ENCODE measurements around the gene C7.

The C7 gene

GRCh38 chr5:40916226-40916625 lies 6.9 kb downstream of the C7 start:
- no peaks in the 10 kb centered on the region for H3K36me3 ChIP-seq (ENCODE audit: insufficient read depth, low read length)
- H3K27me3 ChIP-seq (ENCODE audit: insufficient read depth, low read length): no peaks in the 10 kb centered on the region
- H3K27ac ChIP-seq (ENCODE audit: low read depth, low read length): no peak overlapping the region; the same call in 1 of the 2 replicates
- H3K4me3 ChIP-seq (ENCODE audit: low read depth, low read length): no peak overlapping the region
- H3K79me2 ChIP-seq (ENCODE audit: control insufficient read depth, insufficient read depth, low read length, unreplicated experiment): no peaks in the 10 kb centered on the region
- H3K4me1 ChIP-seq (ENCODE audit: control insufficient read depth, insufficient read depth, low read length, unreplicated experiment): peaks cover 17% of the 10 kb centered on the region
- peak overlapping the region; percentile 44 for H2AFZ ChIP-seq (ENCODE audit: low read length, unreplicated experiment)

GRCh38 chr5:40928886-40929448 lies 19.7 kb downstream of the C7 start:
- H3K27me3 ChIP-seq (ENCODE audit: insufficient read depth, low read length): no peaks in the 10 kb centered on the region
- no peak overlapping the region for H3K27ac ChIP-seq (ENCODE audit: low read depth, low read length)

GRCh38 chr5:40932766-40933165 lies 23.5 kb downstream of the C7 start:
- H3K36me3 ChIP-seq (ENCODE audit: insufficient read depth, low read length): no peaks in the 10 kb centered on the region
- no peak overlapping the region for H3K4me3 ChIP-seq (ENCODE audit: low read depth, low read length)
- H3K4me1 ChIP-seq (ENCODE audit: control insufficient read depth, insufficient read depth, low read length, unreplicated experiment): no peaks in the 10 kb centered on the region
- no peaks in the 10 kb centered on the region for H3K27me3 ChIP-seq (ENCODE audit: insufficient read depth, low read length)
- H3K79me2 ChIP-seq (ENCODE audit: control insufficient read depth, insufficient read depth, low read length, unreplicated experiment): no peaks in the 10 kb centered on the region
- H2AFZ ChIP-seq (ENCODE audit: low read length, unreplicated experiment): no peak overlapping the region
- H3K27ac ChIP-seq (ENCODE audit: low read depth, low read length): no peak overlapping the region

More at GRCh38 chr5:40928886-40929448, 19.7 kb downstream of the C7 start:
- H3K79me2 ChIP-seq (ENCODE audit: control insufficient read depth, insufficient read depth, low read length, unreplicated experiment): no peaks in the 10 kb centered on the region
- no peak overlapping the region for H2AFZ ChIP-seq (ENCODE audit: low read length, unreplicated experiment)
- H3K4me1 ChIP-seq (ENCODE audit: control insufficient read depth, insufficient read depth, low read length, unreplicated experiment): no peaks in the 10 kb centered on the region
- H3K36me3 ChIP-seq (ENCODE audit: insufficient read depth, low read length): no peaks in the 10 kb centered on the region
- H3K4me3 ChIP-seq (ENCODE audit: low read depth, low read length): no peak overlapping the region

- no peaks in the 10 kb centered on the region for H3K79me2 ChIP-seq (ENCODE audit: control insufficient read depth, insufficient read depth, low read length, unreplicated experiment)
- H3K27me3 ChIP-seq (ENCODE audit: insufficient read depth, low read length): no peaks in the 10 kb centered on the region
- H3K27ac ChIP-seq (ENCODE audit: low read depth, low read length): no peak overlapping the region
- H3K4me1 ChIP-seq (ENCODE audit: control insufficient read depth, insufficient read depth, low read length, unreplicated experiment): no peaks in the 10 kb centered on the region
- no peak overlapping the region for H3K4me3 ChIP-seq (ENCODE audit: low read depth, low read length)
- no peak overlapping the region for H2AFZ ChIP-seq (ENCODE audit: low read length, unreplicated experiment)
- no peaks in the 10 kb centered on the region for H3K36me3 ChIP-seq (ENCODE audit: insufficient read depth, low read length)
Measured at GRCh38 chr5:40937075-40937474, 27.8 kb downstream of the C7 start.

GRCh38 chr5:40939753-40940152 lies 30.5 kb downstream of the C7 start:
- no peaks in the 10 kb centered on the region for H3K27me3 ChIP-seq (ENCODE audit: insufficient read depth, low read length)
- H3K4me1 ChIP-seq (ENCODE audit: control insufficient read depth, insufficient read depth, low read length, unreplicated experiment): no peaks in the 10 kb centered on the region
- no peak overlapping the region for H3K27ac ChIP-seq (ENCODE audit: low read depth, low read length)

GRCh38 chr5:40945111-40945510 lies 35.8 kb downstream of the C7 start:
- no peak overlapping the region for H3K27ac ChIP-seq (ENCODE audit: low read depth, low read length)
- no peaks in the 10 kb centered on the region for H3K27me3 ChIP-seq (ENCODE audit: insufficient read depth, low read length)
- no peaks in the 10 kb centered on the region for H3K4me1 ChIP-seq (ENCODE audit: control insufficient read depth, insufficient read depth, low read length, unreplicated experiment)
- no peak overlapping the region for H2AFZ ChIP-seq (ENCODE audit: low read length, unreplicated experiment)
- H3K4me3 ChIP-seq (ENCODE audit: low read depth, low read length): no peak overlapping the region
- H3K79me2 ChIP-seq (ENCODE audit: control insufficient read depth, insufficient read depth, low read length, unreplicated experiment): no peaks in the 10 kb centered on the region
- no peaks in the 10 kb centered on the region for H3K36me3 ChIP-seq (ENCODE audit: insufficient read depth, low read length)

More at GRCh38 chr5:40939753-40940152, 30.5 kb downstream of the C7 start:
- Histone ChIP-seq H3K79me2 (ENCODE audit: control insufficient read depth, insufficient read depth, low read length, unreplicated experiment) (no peaks in the 10 kb centered on the region), H3K4me3 (ENCODE audit: low read depth, low read length) (no peak overlapping the region), H2AFZ (ENCODE audit: low read length, unreplicated experiment) (no peak overlapping the region), H3K36me3 (ENCODE audit: insufficient read depth, low read length) (no peaks in the 10 kb centered on the region)

GRCh38 chr5:40955313-40955712 lies 46.0 kb downstream of the C7 start:
- Histone ChIP-seq H3K4me1 (ENCODE audit: control insufficient read depth, insufficient read depth, low read length, unreplicated experiment) (peaks cover 7% of the 10 kb centered on the region), H3K79me2 (ENCODE audit: control insufficient read depth, insufficient read depth, low read length, unreplicated experiment) (no peaks in the 10 kb centered on the region), H2AFZ (ENCODE audit: low read length, unreplicated experiment) (no peak overlapping the region), H3K27ac (ENCODE audit: low read depth, low read length) (no peak overlapping the region), H3K36me3 (ENCODE audit: insufficient read depth, low read length) (0 out of 2 replicates have a peak, but pooled peaks cover 10% of the 10 kb centered on the region), H3K4me3 (ENCODE audit: low read depth, low read length) (no peak overlapping the region), H3K27me3 (ENCODE audit: insufficient read depth, low read length) (no peaks in the 10 kb centered on the region)

- Histone ChIP-seq H3K27ac (ENCODE audit: low read depth, low read length) (no peak overlapping the region), H3K4me3 (ENCODE audit: low read depth, low read length) (no peak overlapping the region), H2AFZ (ENCODE audit: low read length, unreplicated experiment) (no peak overlapping the region), H3K27me3 (ENCODE audit: insufficient read depth, low read length) (no peaks in the 10 kb centered on the region), H3K79me2 (ENCODE audit: control insufficient read depth, insufficient read depth, low read length, unreplicated experiment) (no peaks in the 10 kb centered on the region), H3K36me3 (ENCODE audit: insufficient read depth, low read length) (0 out of 2 replicates have a peak, but pooled peaks cover 10% of the 10 kb centered on the region), H3K4me1 (ENCODE audit: control insufficient read depth, insufficient read depth, low read length, unreplicated experiment) (peaks cover 12% of the 10 kb centered on the region)
Measured at GRCh38 chr5:40957048-40957447, 47.8 kb downstream of the C7 start.

- no peak overlapping the region for H3K27ac ChIP-seq (ENCODE audit: low read depth, low read length)
- no peak overlapping the region for H2AFZ ChIP-seq (ENCODE audit: low read length, unreplicated experiment)
- peaks cover 24% of the 10 kb centered on the region for H3K4me1 ChIP-seq (ENCODE audit: control insufficient read depth, insufficient read depth, low read length, unreplicated experiment)
- H3K27me3 ChIP-seq (ENCODE audit: insufficient read depth, low read length): no peaks in the 10 kb centered on the region
- H3K79me2 ChIP-seq (ENCODE audit: control insufficient read depth, insufficient read depth, low read length, unreplicated experiment): no peaks in the 10 kb centered on the region
- H3K4me3 ChIP-seq (ENCODE audit: low read depth, low read length): no peak overlapping the region
- H3K36me3 ChIP-seq (ENCODE audit: insufficient read depth, low read length): 0 out of 2 replicates have a peak, but pooled peaks cover 10% of the 10 kb centered on the region
Measured at GRCh38 chr5:40958811-40959210, 49.5 kb downstream of the C7 start.

- Histone ChIP-seq H3K27me3 (ENCODE audit: insufficient read depth, low read length) (no peaks in the 10 kb centered on the region), H3K27ac (ENCODE audit: low read depth, low read length) (no peak overlapping the region), H3K79me2 (ENCODE audit: control insufficient read depth, insufficient read depth, low read length, unreplicated experiment) (no peaks in the 10 kb centered on the region), H2AFZ (ENCODE audit: low read length, unreplicated experiment) (no peak overlapping the region), H3K36me3 (ENCODE audit: insufficient read depth, low read length) (0 out of 2 replicates have a peak, but pooled peaks cover 10% of the 10 kb centered on the region), H3K4me1 (ENCODE audit: control insufficient read depth, insufficient read depth, low read length, unreplicated experiment) (peaks cover 24% of the 10 kb centered on the region), H3K4me3 (ENCODE audit: low read depth, low read length) (no peak overlapping the region)
Measured at GRCh38 chr5:40960037-40960436, 50.7 kb downstream of the C7 start.

- Histone ChIP-seq H2AFZ (ENCODE audit: low read length, unreplicated experiment) (peak overlapping the region; percentile 73), H3K79me2 (ENCODE audit: control insufficient read depth, insufficient read depth, low read length, unreplicated experiment) (no peaks in the 10 kb centered on the region), H3K4me3 (ENCODE audit: low read depth, low read length) (peak overlapping the region; percentile 9; the same call in 1 of the 2 replicates), H3K4me1 (ENCODE audit: control insufficient read depth, insufficient read depth, low read length, unreplicated experiment) (peaks cover 24% of the 10 kb centered on the region), H3K27ac (ENCODE audit: low read depth, low read length) (peak overlapping the region; percentile 55), H3K27me3 (ENCODE audit: insufficient read depth, low read length) (no peaks in the 10 kb centered on the region), H3K36me3 (ENCODE audit: insufficient read depth, low read length) (0 out of 2 replicates have a peak, but pooled peaks cover 10% of the 10 kb centered on the region)
Measured at GRCh38 chr5:40962207-40962955, 53.1 kb downstream of the C7 start.
